PC-3 (cell line): Measurements from ENCODE around the gene ZNF445.
"Not testable (repeated sequence)": the region's sequence is repeated elsewhere in the genome, so short reads cannot be mapped to it uniquely, and the experiment has no call there.

Experiments
- CTCF ChIP-seq: fragments of 300-600 bp; sonication (generic); conservative IDR thresholded peaks from 2 replicates; pipeline ENCODE4 v1.5.1; 2017; ENCODE audit warnings: antibody characterized with exemption, low read depth, mild to moderate bottlenecking, low read length
- EZH2 ChIP-seq: fragments of 300-600 bp; sonication (generic); IDR thresholded peaks from one replicate; pipeline ENCODE4 v1.6.1; 2017; ENCODE audit warnings: antibody characterized with exemption, mild to moderate bottlenecking, low read length; ENCODE audit not compliant: unreplicated experiment
- EZH2phosphoT487 ChIP-seq: fragments of 300-600 bp; sonication (generic); IDR thresholded peaks from 2 replicates; pipeline ENCODE4 v1.6.1; 2018; ENCODE audit warnings: mild to moderate bottlenecking, antibody characterized with exemption, low read length, borderline replicate concordance

- TF ChIP-seq CTCF, EZH2, EZH2phosphoT487: not testable (repeated sequence)
Measured at GRCh38 chr3:44460050-44460449, 17.4 kb downstream of the ZNF445 start.
